HG03064 (cell line): ENCODE results near the gene NHERF2.

Experiments used
- ATAC-seq: cut with Tn5 transposase; IDR thresholded peaks from one replicate; pipeline ENCODE4 v1.9.1; 2021; ENCODE audit warnings: low read depth; ENCODE audit not compliant: unreplicated experiment

The NHERF2 gene

DNA sequence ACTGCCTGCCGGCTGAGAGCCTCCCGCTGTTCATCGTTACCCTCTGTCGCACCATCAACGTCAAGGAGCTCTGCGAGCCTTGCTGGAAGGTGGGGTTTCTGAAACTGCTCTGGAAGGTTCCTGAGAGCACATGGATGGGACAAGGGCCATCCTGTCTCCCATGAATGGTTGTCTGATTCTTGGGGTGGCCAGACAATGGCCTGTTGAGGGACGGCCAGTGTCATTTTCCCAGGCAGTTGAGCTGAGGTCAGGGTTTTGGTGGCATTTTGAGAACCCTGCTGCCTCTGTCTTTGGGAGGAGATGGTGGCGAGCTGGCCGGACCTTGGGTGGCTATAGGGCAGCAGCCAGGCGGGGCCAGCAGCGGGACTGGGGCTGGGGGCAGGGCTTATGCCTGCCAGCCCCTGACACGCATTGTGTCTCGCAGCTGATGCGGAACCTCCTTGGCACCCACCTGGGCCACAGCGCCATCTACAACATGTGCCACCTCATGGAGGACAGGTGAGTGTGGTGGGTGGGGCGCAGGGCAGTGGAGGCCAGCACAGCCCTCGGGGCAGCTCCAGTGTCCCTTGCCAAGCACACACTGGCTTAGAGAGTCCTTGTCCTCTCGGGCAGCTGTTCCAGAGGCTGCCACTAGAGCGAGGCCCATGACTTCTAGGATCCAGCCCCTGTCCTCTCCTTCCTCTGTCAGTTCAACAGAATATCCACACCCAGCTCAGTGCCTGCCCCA is 30.1 kb downstream of the NHERF2 start:
- ATAC-seq: no peak

DNA sequence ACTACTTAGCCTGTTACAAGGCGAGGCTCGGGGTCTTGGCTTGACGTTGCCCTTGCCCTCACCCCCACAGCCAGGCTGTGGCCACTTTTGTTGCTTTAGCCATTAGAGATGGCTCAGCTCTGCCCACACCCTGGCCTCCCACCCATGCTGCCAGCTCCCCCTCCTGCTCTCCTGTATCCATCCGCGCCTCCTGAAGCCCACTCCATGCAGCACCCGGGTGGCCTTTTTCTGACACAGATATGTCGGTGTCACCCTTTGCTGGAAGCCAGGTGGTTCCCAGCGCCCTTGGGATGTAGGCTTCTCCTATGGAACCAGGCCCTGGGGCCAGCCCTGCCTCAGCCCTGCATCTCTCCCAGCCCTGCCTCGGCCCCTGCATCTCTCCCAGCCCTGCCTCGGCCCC is 30.7 kb downstream of the NHERF2 start:
- ATAC-seq: no peak

DNA sequence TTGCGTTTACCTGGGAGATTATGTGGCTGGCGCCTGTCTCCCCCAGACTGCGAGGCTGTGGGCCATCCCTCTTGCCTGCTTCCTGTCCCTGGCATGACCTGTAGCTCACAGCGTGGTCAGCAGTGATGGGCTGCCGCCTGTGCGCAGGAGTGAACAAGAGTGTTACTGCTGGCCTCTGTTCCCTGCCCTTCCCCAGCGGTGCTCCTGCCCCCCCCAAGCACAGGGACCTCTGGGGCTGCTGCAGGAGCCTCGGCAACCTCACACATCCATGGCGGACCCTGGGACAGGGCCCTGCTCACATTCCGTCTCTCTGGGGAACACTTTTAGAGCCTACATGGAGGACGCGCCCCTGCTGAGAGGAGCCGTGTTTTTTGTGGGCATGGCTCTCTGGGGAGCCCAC is 31.7 kb downstream of the NHERF2 start:
- no peak for ATAC-seq

DNA sequence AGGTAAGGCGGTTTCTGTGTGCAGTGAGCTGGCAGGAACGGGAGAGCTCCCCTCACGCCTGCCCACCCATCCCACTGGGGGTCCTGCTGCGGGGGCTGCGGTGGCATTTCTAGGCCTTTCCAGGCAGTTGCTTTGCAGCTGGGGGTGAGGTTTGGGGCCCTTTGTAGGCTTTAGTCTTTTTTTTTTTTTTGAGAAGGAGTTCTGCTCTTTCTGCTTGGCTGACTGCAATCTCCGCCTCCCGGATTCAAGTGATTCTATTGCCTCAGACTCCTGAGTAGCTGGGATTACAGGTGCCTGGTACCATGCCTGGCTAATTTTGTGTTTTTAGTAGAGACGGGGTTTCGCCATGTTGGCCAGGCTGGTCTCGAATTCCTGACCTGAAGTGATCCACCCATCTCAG is 32.2 kb downstream of the NHERF2 start:
- ATAC-seq: no peak

DNA sequence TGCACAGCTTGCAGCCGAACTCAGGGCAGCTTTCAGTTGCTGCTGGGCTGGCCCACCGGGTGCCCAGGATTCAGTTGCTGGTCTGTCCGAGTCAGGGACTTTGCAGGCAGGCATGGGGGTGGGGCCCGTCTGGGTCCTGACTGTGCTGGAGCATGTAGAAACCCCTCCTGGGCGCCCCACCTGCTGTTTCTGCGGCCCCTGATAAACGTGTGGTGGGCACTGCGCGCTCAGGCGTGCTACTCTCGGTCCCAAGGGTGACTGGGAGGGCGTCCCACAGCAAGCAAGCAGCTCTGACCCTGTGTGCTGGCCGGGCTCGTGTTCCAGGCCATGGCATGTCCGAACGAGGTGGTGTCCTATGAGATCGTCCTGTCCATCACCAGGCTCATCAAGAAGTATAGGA is 33.6 kb downstream of the NHERF2 start:
- no peak for ATAC-seq

DNA sequence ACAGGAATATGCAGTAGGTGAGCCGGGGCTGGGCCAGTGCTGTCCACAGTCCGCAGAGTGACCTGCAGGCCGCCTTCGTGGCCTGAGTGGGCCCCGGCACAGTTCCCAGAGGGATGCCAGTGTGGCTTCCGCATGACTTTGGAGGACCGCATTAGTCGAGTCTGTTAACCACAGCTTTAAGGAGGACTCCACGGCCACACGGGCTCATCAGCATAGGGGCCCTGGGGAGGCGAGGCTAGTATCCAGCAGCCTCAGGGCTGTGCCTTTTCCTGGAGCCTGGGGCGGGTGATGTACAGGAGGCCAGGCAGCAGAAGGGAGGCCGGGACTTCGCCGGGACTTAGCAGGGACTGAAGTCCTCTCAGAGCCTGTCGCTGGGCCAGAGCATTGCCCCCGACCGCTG is 34.3 kb downstream of the NHERF2 start:
- no peak for ATAC-seq

DNA sequence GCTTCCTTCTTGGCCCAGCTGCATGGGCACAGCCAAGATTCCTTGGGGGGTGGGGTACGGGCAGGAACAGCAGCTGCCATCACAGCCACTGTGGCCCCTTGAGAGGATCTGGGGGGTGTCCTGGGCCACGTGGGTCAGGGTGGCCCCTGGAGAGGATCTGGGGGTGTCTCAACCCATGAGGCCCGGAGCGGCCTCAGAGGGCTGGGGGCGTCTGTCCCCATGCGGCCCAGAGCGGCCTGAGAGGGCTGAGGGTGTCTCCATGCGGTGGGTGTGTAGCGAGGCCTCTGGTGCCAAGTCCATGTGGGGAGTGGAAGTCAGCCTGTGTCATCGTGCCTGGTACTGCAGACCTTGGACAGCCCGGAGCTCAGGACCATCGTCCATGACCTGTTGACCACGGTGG is 34.8 kb downstream of the NHERF2 start:
- no peak for ATAC-seq

DNA sequence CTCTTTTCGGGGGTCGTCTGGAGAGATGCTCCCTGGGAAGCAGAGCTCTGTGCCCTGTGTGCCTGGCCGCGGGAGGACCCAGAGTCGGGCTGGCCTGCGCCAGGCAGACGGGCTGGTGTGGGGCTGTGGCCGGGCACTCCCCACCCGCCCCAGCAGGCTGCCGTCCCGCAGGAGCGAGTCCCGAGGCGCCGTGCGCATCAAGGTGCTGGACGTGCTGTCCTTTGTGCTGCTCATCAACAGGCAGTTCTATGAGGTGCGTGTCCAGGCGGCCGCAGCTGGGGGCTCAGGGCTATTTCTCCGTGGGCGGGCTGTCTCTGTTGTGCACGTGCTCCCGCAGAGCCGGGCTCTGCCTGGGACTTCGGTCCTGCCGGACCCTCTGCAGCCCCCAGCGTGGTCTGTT is 36.1 kb downstream of the NHERF2 start:
- ATAC-seq: no peak

DNA sequence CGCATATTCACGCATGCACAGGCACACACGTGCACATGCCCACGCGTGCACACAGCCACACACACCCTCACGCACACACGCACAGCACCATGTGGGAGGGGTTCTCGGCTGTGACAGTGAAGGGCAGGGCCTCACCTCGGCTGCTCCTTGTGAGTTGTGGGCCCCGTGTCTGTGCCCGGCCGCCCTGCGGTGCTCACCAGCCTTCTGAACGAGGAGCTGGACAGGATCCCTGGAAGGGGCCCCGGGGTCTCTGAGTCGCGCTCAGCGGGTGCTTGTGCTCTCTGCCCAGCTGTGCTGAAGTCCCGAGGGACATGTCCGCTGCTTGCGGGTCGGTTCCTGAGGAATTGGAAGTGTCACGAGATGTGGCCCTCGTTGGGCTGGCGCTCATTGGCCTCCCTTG is 37.2 kb downstream of the NHERF2 start:
- ATAC-seq: no peak

DNA sequence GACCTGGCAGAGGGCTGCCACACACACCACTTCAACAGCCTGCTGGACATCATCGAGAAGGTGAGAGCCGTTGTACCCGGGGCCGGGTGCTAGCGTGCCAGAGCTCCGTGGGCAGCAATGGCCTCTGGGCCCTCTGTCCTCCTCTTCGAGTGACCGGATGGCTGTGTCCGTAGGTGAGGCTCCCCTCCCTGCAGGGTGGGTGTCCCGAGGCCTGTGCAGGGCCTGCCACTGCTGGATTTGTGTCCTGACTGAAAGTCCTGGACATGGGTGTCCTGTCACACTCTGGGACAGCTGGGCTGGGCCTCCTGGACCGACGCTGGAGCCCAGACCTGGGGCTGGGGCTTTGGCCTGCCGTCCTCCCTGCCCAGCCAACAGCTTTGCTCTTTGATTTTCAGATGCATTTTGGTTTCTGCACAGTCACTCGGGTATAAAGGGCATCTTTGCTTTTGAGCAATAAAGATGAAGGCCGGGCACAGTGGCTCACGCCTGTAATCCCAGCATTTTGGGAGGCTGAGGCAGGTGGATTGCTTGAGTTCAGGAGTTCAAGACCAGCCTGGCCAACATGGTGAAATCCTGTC is 37.8 kb downstream of the NHERF2 start:
- ATAC-seq: no peak

DNA sequence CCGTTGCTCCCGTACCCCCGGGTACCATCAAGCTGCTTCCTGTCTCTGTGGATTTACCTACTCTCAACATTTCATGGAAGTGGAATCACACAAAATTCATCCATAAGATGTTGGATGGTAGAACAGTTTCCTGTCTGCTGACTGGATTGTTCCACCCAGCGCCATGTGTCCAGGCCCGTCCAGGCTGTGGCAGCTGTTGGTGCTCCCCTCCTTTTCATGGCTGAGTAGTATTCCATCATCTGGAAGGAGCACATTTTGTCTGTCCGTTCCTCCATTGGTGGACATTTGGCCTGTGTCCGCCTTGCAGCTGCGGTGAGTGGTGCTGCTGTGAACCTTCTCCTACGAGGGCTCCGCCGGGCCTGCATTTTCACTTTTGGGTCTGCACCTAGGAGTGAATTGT is 39.4 kb downstream of the NHERF2 start:
- no peak for ATAC-seq

DNA sequence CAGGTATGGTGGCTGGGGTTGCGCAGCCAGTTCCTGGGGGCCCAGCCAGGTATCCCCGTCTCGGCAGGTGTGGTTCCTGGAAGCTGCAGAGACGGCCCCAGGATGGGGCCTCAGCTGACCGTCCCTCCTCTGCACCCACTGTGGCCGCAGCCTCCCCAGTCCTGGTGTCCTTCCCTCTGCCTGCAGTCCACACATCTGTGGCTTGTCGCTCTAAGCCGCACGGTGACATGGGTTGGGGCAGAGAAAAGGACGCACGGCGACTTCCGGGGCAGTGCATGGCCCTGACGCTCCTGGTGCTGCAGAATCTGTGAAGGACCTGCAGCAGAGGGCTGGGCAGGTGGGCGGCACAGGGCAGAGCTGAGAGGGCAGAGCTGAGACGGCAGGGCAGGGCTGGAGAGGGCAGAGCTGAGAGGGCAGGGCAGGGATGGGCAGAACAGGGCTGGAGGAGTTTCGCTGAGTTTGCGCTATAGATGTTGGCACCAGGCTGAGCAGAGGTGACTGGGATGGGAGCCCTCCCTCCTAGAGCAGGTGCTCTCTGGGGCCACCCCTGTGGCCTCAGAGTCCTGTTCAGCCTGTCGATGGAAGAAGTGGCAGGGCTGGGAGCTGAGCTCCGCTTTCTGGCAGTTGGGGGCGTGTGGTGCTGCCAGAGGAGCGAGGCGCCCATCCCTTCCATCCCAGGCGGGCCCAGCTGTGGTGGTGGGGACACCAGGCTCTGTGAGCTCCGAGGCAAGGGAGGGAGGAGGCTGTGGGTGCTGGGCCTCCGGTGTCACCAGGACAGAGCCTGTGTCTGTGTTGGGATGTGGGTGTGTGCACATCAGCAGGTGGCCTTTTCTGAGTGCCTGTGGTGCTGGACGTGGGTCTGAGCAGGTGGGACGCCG is 44.1 kb downstream of the NHERF2 start:
- ATAC-seq: no peak

DNA sequence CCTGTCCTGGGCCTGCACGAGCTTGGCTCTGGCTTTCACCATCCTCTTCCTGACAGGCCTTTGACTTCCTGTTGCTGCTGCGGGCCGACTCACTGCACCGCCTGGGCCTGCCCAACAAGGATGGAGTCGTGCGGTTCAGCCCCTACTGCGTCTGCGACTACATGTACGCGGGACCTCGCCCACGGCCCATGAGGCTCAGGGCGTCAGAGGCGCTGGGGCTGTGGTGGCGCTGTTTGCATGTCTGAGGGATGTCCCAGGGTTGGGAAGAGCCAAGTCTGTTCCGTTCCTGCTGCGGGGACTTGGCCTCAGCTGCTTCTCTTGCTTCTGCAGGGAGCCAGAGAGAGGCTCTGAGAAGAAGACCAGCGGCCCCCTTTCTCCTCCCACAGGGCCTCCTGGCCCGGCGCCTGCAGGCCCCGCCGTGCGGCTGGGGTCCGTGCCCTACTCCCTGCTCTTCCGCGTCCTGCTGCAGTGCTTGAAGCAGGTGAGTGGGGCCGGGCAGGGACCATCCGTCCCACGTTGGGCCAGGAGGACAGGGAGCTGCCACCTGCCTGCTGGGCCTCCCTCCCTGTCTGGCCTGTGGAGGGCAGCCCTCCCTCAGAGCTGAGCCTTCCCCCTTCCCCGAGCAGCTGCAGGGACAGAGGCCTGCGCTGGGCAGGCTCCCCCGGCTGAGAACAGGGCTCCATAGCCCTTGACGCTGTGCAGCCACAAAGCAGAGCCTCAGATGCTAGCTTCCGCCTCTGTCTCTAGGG is 44.9 kb downstream of the NHERF2 start:
- no peak for ATAC-seq

DNA sequence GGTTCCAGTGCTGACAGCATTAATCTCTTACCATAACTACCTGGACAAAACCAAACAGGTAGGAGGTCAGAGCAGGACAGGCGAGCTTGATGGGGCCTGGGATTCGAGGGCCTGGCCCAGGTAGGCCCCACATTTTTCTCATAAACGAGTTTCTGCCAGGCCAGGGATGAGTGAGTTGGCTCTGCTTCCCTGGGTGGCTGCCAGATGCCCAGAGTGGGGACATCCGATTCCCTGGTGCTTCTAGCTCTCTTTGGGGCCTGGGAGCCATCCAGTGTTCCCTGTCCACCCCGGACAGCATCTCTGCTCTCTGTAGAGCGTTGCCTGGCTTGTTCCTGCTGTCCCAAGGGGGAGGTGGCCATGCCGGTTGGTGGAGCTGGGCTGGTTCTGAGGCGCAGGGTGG is 46.2 kb downstream of the NHERF2 start:
- ATAC-seq: no peak

DNA sequence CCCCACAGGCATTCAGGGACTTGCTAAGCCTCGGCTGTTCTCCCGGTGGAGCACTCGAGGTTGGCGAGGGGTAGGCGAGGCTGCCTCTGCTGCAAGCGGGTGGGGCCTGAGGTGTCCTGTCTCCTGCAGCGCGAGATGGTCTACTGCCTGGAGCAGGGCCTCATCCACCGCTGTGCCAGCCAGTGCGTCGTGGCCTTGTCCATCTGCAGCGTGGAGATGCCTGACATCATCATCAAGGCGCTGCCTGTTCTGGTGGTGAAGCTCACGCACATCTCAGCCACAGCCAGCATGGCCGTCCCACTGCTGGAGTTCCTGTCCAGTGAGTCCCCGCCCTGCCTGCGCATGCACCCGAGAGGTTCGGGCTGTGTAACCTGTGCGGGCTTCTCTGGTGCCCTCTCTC is 47.4 kb downstream of the NHERF2 start:
- ATAC-seq: no peak

DNA sequence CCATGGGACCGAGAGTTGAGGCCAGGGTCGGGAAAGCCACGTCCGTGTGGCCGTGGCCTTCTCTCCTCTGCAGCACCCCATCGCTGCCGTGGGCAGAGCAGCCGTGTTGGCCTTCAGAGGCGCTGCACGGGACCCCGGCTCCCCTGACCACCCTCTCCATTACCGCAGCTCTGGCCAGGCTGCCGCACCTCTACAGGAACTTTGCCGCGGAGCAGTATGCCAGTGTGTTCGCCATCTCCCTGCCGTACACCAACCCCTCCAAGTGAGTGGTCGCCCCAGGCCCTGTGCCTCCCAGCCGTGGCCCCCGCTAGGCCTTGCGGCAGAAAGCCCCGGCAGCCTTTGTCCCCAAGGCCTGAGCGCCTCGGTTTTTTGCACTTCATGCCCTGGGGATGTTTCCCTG is 48.9 kb downstream of the NHERF2 start:
- no peak for ATAC-seq

DNA sequence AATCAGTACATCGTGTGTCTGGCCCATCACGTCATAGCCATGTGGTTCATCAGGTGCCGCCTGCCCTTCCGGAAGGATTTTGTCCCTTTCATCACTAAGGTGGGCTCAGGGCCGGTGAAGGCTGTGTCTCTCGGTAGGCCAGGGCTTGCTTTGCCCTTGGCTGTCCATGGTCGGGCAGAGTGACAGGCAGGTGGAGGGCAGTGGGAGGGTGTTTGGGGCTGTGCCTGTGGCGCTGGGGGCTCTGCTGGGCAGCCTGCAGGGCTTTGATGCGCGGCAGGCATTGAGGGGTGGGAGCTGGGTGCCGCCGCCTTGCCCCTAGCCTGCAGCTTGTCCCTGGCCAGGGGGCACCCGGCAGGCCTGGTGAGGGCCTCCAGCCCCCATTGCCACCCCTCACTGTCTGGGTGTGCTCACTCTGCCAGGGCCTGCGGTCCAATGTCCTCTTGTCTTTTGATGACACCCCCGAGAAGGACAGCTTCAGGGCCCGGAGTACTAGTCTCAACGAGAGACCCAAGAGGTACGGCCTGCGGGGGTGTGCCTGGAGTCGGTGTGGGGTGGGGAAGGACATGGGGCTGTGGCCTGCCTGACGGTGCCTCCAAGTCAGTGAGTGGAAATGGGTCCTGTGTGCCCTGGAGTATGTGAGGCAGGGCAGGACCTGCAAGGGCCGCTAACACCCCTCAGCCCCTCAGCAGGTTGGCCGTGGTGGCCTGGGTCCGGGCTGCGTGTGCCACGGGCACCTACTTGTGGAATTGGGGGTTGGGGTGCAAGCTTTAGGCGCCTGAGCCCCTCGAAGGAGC is 49.6 kb downstream of the NHERF2 start:
- ATAC-seq: no peak

DNA sequence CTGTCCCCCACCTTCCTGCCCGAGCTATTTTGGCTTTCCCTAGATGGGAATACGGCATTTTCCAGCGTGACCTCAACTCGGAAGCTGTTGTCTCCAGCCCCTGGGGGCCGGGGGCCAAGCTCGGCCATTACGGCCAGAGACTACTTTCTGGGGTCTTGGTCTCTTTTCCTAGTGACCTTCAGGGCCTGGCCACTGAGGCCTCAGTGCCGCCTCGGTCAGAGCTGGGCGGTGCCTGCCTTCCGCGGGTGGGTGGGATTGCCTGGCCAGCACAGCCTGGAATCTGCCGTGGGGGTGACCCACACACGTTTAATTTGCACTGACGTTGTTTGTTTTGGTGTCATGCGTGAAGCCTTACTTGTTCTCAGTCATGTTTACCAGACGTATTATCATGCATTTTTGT is 50.3 kb downstream of the NHERF2 start:
- ATAC-seq: no peak

DNA sequence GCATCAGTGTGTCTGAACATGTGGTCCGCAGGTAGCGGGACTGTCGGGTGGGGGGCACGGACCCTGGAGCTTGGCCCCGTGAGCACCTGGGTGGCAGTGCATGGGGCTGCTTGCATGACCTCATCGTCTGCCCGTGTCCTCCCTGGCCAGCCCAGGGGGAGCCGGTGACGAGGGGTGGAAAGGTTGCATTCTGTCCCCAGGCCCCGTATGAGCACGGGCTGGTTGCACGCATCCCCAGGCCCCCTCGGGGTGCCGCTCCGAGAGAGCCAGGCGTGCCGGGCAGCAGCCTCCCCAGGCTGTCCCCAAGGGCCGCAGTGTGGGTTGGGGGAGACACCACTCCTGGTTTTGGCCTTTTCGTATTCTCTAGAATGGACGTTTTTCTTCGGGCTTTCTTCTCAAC is 51.0 kb downstream of the NHERF2 start:
- ATAC-seq: no peak

DNA sequence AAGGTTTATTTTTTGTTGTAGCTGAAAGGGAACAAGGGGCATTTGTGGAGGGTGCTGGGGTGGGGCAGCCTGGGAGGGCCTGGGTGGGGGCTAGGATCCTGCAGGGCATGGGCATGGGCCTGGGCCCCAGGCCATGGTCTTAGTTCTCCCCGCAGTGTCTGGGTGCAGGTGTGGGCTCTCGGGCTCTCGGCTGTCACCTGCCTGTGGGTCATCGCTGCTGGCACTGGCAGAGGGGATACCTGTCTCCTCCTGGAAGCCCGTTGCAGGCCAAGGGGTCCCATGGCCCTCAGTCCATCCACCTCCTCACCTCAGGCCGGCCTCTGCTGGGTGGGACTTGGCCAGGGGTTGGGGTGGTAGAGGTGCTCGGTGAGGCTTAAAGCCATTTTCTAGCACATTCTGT is 51.4 kb downstream of the NHERF2 start:
- no peak for ATAC-seq
